ENCODE measurements around the gene MINK1. TPM values are rescaled to one million over a fixed set of nuclear protein-coding genes. Genes with fewer than 3 reads are reported as not detected.

The MINK1 gene
- total RNA-seq, 1 donor = 38.4 TPM

GRCh38 chr17:4845118-4845517 is 12.0 kb downstream of the MINK1 start:
- no peak overlapping the region for H3K4me3 ChIP-seq (ENCODE audit: low read depth, low read length)
- no peak for TF ChIP-seq CTCF (IDR thresholded peaks at IDR 0.05; ENCODE audit: insufficient read depth, low read length)
- no peak for DNase-seq (ENCODE audit: low read depth)

- no peak overlapping the region for H3K4me3 ChIP-seq (ENCODE audit: low read depth, low read length)
- no peak for TF ChIP-seq CTCF (IDR thresholded peaks at IDR 0.05; ENCODE audit: insufficient read depth, low read length)
- no peak for DNase-seq (ENCODE audit: low read depth)
Measured at GRCh38 chr17:4846635-4847390, 13.7 kb downstream of the MINK1 start.

- peak; percentile 64 for DNase-seq (ENCODE audit: low read depth)
- no peak for TF ChIP-seq CTCF (IDR thresholded peaks at IDR 0.05; ENCODE audit: insufficient read depth, low read length)
- no peak overlapping the region for H3K4me3 ChIP-seq (ENCODE audit: low read depth, low read length)
Measured at GRCh38 chr17:4849011-4849536, 15.9 kb downstream of the MINK1 start.

- no peak for TF ChIP-seq CTCF (IDR thresholded peaks at IDR 0.05; ENCODE audit: insufficient read depth, low read length)
- no peak overlapping the region for H3K4me3 ChIP-seq (ENCODE audit: low read depth, low read length)
- DNase-seq (ENCODE audit: low read depth) = no peak
Measured at GRCh38 chr17:4850246-4850645, 17.1 kb downstream of the MINK1 start.

- DNase-seq (ENCODE audit: low read depth) = no peak
- no peak for TF ChIP-seq CTCF (IDR thresholded peaks at IDR 0.05; ENCODE audit: insufficient read depth, low read length)
Measured at GRCh38 chr17:4851084-4851483, 17.9 kb downstream of the MINK1 start.

GRCh38 chr17:4852567-4853207 is 19.5 kb downstream of the MINK1 start:
- no peak for TF ChIP-seq CTCF (IDR thresholded peaks at IDR 0.05; ENCODE audit: insufficient read depth, low read length)
- peak; percentile 64 for DNase-seq (ENCODE audit: low read depth)
- H3K4me3 ChIP-seq (ENCODE audit: low read depth, low read length) = no peak overlapping the region

More at GRCh38 chr17:4851084-4851483, 17.9 kb downstream of the MINK1 start:
- H3K4me3 ChIP-seq (ENCODE audit: low read depth, low read length) = no peak overlapping the region
